GM19324 (cell line): Measurements from ENCODE around the gene HPSE2.
"Not testable (repeated sequence)": the region's sequence is repeated elsewhere in the genome, so short reads cannot be mapped to it uniquely, and the experiment has no call there.

ENCODE experiments used
- ATAC-seq: cut with Tn5 transposase; IDR thresholded peaks from one replicate; pipeline ENCODE4 v1.9.1; 2021; ENCODE audit warnings: mild to moderate bottlenecking, moderate library complexity; ENCODE audit not compliant: unreplicated experiment, low FRiP score

Gene HPSE2

DNA sequence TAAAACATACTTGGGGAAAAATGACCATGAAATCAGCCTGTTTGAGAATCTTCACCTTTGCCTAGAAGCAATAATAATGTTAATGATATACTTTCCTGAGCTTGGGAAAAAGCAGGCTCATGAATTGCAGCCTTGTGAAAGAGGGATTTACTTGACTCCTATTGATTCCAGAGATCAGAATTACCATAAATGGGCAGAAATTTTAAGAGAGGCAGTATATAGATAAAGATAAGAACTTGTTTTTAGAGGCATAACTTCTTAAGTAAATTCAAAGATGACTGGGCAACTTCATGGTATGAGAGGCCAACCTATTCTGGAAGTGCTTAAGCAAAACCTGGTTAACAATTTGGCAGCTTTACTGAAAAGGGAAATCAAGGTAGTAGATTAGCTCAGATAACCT lies 225.4 kb downstream of the HPSE2 start:
- ATAC-seq = no peak

DNA sequence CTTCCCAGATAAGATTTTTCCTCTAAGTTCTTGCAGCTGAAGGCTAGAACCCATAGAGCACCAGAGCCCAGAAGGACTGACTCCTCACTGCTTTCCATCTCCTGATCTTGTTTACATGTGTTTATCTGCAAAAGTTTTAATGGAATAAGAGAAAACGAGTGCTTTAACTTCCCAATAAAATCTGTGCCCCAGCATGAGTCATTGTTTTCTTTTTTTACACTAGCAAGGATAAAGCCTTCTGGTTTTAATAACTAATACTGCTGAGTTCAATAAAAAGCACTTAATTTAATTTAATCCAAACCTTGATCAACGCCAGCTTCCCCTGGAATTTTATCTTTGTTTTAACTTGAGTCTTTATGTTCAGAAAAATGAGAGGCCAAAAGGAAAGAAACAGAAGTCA lies 227.6 kb downstream of the HPSE2 start:
- no peak for ATAC-seq

- no peak for ATAC-seq
Measured at GRCh38 chr10:99007457-99007856, 228.2 kb downstream of the HPSE2 start.

GRCh38 chr10:99005254-99005653 lies 230.4 kb downstream of the HPSE2 start:
- ATAC-seq = no peak

DNA sequence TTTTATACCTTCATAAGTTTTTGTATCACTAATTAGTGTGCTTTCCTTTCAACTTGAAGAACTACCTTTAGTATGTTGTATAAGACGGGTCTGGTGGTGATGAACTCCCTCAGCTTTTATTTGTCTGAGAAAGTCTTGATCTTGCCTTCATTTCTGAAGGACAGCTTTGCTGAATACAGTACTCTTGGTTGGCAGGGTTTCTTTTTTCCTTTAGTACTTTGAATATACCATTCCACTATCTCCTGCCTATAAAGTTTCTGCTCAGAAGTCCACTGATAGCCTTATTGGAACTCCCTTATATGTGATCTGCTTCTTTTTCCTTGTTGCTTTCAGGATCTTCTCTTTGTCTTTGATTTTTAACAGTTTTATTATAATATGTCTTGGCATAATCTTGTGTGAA lies 230.9 kb downstream of the HPSE2 start:
- ATAC-seq = no peak

GRCh38 chr10:99002392-99002791 lies 233.3 kb downstream of the HPSE2 start:
- no peak for ATAC-seq

GRCh38 chr10:98997596-98997995 lies 238.1 kb downstream of the HPSE2 start:
- no peak for ATAC-seq

- ATAC-seq = no peak
Measured at GRCh38 chr10:98994030-98994429, 241.6 kb downstream of the HPSE2 start.

- ATAC-seq = not testable (repeated sequence)
Measured at GRCh38 chr10:98983751-98984150, 251.9 kb downstream of the HPSE2 start.

- ATAC-seq = no peak
Measured at GRCh38 chr10:98980353-98980752, 255.3 kb downstream of the HPSE2 start.

GRCh38 chr10:98971464-98971863 lies 264.2 kb downstream of the HPSE2 start:
- no peak for ATAC-seq

- no peak for ATAC-seq
Measured at GRCh38 chr10:98967601-98968000, 268.1 kb downstream of the HPSE2 start.

GRCh38 chr10:98963608-98964007 lies 272.0 kb downstream of the HPSE2 start:
- no peak for ATAC-seq

GRCh38 chr10:98959379-98959778 lies 276.3 kb downstream of the HPSE2 start:
- no peak for ATAC-seq

- no peak for ATAC-seq
Measured at GRCh38 chr10:98957801-98958200, 277.9 kb downstream of the HPSE2 start.

GRCh38 chr10:98956576-98957260 lies 278.9 kb downstream of the HPSE2 start:
- no peak for ATAC-seq

DNA sequence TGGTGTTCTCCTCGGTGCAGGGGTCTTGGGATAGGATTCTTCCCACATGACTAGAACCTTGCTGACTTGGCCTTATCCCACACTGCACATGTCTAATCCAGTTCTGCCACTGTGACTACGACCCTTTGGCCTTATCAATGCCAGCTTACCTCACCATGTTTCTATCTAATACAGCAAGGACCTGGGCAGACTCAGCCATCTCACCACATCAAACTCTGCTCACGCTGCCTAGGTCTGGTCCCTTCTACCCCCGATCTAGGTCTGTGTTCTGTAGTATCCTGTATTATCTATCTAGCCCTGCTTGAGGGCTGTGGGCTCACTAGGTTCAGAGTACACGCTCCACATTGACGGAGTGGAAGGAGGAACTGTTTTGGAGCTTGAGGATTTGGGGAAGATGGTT lies 282.4 kb downstream of the HPSE2 start:
- no peak for ATAC-seq

GRCh38 chr10:98951269-98952000 lies 284.2 kb downstream of the HPSE2 start:
- no peak for ATAC-seq

- no peak for ATAC-seq
Measured at GRCh38 chr10:98950106-98950505, 285.5 kb downstream of the HPSE2 start.

- no peak for ATAC-seq
Measured at GRCh38 chr10:98949306-98949705, 286.3 kb downstream of the HPSE2 start.

DNA sequence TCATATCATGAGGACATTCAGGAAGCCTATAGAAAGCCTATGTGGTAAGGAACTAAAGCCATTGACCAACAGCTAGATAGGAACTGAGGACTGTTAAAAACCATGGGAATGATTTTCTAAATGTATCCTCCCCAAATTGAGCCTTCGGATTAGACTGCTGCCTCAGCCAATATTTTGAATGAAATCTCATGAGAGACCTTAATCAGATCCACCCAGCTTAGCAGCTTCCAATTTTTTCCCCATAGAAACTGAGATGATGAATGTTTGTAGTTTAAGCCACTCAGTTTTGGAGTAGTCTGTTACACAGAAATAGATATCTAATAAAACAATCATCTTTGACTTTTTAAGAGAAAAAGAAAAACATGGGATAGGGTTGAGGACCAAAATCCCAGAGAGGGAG lies 292.0 kb downstream of the HPSE2 start:
- ATAC-seq = no peak

GRCh38 chr10:98929709-98930108 lies 305.9 kb downstream of the HPSE2 start:
- no peak for ATAC-seq
